GM12891 (cell line): Measurements from ENCODE around the gene ABCC1.
"Not testable (repeated sequence)": the region's sequence is repeated elsewhere in the genome, so short reads cannot be mapped to it uniquely, and the experiment has no call there.

Experiments
- DNase-seq: peaks from one replicate; pipeline ENCODE4 v3.0.0; 2011; ENCODE audit warnings: low spot score; ENCODE audit not compliant: insufficient read length
- FAIRE-seq: peaks from 2 replicates; lab custom pipeline; 2011; peaks lifted over from hg19 to GRCh38; lab: Jason Lieb, UNC
- PAX5 ChIP-seq: IDR thresholded peaks from 2 replicates; pipeline ENCODE4 v1.6.1; 2011; ENCODE audit warnings: low read length, moderate library complexity, mild to moderate bottlenecking; ENCODE audit not compliant: insufficient read depth, severe bottlenecking
- POLR2A ChIP-seq: IDR thresholded peaks from 2 replicates; pipeline ENCODE4 v1.6.1; 2011; ENCODE audit warnings: low read depth, low read length, control low read depth
- POLR2AphosphoS5 ChIP-seq: IDR thresholded peaks from 2 replicates; pipeline ENCODE4 v1.6.1; 2011; ENCODE audit warnings: low read depth, low read length, control low read depth
- POU2F2 ChIP-seq: IDR thresholded peaks from 2 replicates; pipeline ENCODE4 v1.6.1; 2011; ENCODE audit warnings: low read depth, mild to moderate bottlenecking, control low read depth, low read length, moderate library complexity
- SPI1 ChIP-seq: IDR thresholded peaks from 2 replicates; pipeline ENCODE4 v1.6.1; 2011; ENCODE audit warnings: low read depth, low read length, control low read depth
- TAF1 ChIP-seq: IDR thresholded peaks from 2 replicates; pipeline ENCODE4 v1.6.1; 2011; ENCODE audit warnings: low read depth, low read length, control low read depth

Gene ABCC1

DNA sequence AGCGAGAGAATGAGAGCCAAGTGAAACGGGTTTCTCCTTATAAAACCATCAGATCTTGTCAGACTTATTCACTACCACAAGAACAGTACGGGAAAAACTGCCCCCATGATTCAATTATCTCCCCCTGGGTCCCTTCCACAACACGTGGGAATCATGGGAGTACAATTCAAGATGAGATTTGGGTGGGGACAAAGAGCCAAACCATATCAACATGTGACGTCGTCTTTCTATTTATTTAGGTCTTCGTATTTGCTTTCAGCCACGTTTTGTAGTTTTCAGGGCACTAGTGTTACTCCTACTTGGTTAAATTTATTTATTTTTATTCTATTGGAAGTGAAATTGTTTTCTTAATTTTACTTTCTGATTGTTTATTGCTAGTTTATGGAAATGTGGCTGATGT, 33.1 kb upstream of the ABCC1 start:
- no peak for FAIRE-seq

DNA sequence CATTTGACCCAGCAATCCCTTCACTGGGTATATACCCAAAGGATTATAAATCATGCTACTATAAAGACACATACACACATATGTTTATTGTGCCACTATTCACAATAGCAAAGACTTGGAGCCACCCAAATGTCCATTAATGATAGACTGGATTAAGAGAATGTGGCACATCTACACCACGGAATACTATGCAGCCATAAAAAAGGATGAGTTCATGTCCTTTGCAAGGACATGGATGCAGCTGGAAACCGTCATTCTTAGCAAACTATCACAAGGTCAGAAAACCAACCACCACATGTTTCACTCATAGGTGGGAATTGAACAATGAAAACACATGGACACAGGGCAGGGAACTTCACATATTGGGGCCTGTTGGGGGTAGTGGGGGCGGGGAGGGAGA, 31.1 kb upstream of the ABCC1 start:
- DNase-seq, FAIRE-seq: not testable (repeated sequence)

More for the DNA sequence above, 33.1 kb upstream of the ABCC1 start:
- TF ChIP-seq PAX5 (no peak), POLR2AphosphoS5 (no peak), SPI1 (no peak)
- no peak for DNase-seq

DNA sequence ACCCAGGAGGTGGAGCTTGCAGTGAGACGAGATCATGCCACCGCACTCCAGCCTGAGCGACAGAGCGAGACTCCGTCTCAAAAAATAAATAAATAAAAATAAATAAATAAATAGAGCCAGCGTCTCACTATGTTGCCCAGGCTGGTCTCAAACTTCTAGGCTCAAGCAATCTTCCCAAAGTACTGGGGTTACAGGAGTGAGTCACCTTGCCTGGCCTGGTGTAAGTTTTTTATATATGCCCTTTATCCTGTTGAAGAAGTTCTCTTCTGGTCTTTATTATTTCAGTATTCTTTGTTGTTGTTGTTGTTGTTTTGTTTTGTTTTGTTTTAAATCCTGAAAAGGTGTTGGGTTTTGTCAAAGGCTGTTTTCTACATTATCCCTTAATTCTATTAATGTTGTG, 30.1 kb upstream of the ABCC1 start:
- FAIRE-seq = no peak
- TF ChIP-seq POLR2AphosphoS5 (no peak), SPI1 (no peak), TAF1 (no peak), POLR2A (no peak), PAX5 (no peak), POU2F2 (no peak)
- DNase-seq = no peak

- TF ChIP-seq SPI1 = no peak
- no peak for TF ChIP-seq POU2F2
- no peak for TF ChIP-seq POLR2A
- no peak for TF ChIP-seq PAX5
- no peak for TF ChIP-seq TAF1
- TF ChIP-seq POLR2AphosphoS5 = no peak
- DNase-seq (no peak), FAIRE-seq (no peak)
Measured at GRCh38 chr16:15924996-15925395, 24.4 kb upstream of the ABCC1 start.

GRCh38 chr16:15925631-15926030, 23.8 kb upstream of the ABCC1 start:
- TF ChIP-seq PAX5 (no peak), TAF1 (no peak), POU2F2 (no peak), SPI1 (no peak), POLR2A (no peak), POLR2AphosphoS5 (no peak)
- DNase-seq = no peak

DNA sequence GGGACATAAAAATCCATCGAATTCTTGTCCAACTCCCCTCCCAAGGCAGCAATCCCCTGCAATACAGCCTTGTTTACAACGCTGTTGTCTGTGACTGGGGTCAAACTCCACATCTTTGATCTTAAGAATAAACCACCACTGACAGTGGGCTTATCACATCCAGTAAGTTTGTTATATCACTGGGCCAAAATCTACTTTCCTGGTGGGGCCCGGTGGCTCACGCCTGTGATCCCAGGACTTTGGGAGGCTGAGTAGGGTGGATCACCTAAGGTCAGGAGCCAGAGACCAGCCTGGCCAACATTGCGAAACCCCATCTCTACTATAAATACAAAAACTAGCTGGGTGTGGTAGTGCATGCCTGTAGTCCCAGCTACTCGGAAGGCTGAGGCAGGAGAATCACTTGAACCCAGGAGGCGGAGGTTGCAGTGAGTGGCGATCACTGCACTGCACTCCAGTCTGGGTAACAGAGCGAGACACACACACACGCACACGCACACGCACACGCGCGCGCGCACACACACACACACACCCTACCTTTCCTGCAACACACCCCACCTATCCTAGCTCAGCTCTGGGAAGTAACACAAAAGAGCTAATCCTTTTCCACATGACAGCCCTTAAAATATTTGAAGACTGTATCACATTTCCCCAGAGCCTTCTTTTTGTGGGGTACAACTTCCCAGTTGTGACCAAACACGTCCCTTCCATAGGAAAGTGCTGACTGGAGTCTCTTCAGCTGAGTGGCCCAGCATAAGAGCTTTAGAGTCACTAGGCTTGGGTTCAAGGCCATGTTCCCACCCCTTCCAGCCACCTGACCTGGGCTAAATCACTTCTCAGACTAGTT, 20.9 kb upstream of the ABCC1 start:
- DNase-seq (no peak), FAIRE-seq (no peak)
- TF ChIP-seq POLR2AphosphoS5 (no peak), SPI1 (no peak), POU2F2 (no peak), PAX5 (no peak), POLR2A (no peak), TAF1 (no peak)

More at GRCh38 chr16:15925631-15926030, 23.8 kb upstream of the ABCC1 start:
- no peak for FAIRE-seq

DNA sequence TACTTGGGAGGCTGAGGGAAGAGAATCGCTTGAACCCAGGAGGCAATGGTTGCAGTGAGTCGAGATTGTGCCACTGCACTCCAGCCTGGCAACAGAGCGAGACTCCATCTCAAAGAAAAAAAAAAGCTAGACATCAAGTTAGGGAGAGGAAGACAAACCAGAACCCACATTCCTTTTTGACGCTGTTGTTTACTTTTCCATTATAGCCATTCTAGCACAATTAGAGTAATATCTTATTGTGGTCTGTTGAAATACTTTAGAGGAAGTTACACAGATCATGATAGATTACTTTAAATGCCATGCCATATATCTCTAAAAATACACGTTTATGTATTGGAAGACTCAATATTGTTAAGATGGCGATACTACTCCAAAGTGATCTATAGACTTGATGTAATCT, 16.5 kb upstream of the ABCC1 start:
- DNase-seq (no peak), FAIRE-seq (no peak)

GRCh38 chr16:15933781-15934180, 15.6 kb upstream of the ABCC1 start:
- no peak for FAIRE-seq

More for the DNA sequence above, 16.5 kb upstream of the ABCC1 start:
- TF ChIP-seq POU2F2 (no peak), TAF1 (no peak), POLR2A (no peak), POLR2AphosphoS5 (no peak), SPI1 (no peak), PAX5 (no peak)

DNA sequence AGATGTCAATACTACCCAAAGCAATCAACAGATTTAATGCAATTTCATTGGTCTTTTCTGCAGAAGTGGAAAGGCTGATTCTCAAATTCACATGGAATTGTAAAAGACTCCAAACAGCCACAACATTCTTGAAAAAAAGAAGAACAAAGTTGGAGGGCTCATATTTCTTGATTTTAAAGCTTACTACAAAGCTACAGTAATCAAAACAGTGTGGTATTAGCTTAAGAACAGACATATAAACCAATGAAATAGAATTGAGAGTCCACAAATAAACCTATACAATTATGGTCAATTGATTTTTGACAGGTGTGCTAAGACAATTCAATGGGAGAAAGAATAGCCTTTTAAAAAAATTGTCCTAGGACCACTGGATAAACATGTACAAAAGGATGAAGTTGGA, 14.4 kb upstream of the ABCC1 start:
- FAIRE-seq = no peak
- no peak for DNase-seq
- TF ChIP-seq POU2F2 (no peak), POLR2A (no peak), PAX5 (no peak), TAF1 (no peak), POLR2AphosphoS5 (no peak), SPI1 (no peak)

More at GRCh38 chr16:15933781-15934180, 15.6 kb upstream of the ABCC1 start:
- no peak for DNase-seq
- TF ChIP-seq POU2F2 = no peak
- TF ChIP-seq POLR2AphosphoS5 = no peak
- no peak for TF ChIP-seq POLR2A
- no peak for TF ChIP-seq PAX5
- TF ChIP-seq TAF1 = no peak
- no peak for TF ChIP-seq SPI1

DNA sequence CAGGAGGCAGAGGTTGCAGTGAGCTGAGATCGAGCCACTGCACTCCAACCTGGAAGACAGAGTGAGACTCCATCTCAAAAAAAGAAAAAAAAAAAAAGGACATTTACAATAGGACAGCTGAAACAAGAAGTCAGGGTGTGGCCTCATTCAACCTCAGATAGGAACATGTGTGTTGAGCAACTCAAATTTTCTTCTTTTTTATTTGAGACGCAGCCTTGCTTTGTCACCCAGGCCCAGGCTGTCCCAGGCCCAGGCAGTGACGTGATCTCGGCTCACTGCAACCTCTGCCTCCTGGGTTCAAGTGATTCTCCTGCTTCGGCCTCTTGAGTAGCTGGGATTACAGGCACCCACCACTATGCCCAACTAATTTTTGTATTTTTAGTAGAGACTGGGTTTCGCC, 12.6 kb upstream of the ABCC1 start:
- FAIRE-seq, DNase-seq: not testable (repeated sequence)

DNA sequence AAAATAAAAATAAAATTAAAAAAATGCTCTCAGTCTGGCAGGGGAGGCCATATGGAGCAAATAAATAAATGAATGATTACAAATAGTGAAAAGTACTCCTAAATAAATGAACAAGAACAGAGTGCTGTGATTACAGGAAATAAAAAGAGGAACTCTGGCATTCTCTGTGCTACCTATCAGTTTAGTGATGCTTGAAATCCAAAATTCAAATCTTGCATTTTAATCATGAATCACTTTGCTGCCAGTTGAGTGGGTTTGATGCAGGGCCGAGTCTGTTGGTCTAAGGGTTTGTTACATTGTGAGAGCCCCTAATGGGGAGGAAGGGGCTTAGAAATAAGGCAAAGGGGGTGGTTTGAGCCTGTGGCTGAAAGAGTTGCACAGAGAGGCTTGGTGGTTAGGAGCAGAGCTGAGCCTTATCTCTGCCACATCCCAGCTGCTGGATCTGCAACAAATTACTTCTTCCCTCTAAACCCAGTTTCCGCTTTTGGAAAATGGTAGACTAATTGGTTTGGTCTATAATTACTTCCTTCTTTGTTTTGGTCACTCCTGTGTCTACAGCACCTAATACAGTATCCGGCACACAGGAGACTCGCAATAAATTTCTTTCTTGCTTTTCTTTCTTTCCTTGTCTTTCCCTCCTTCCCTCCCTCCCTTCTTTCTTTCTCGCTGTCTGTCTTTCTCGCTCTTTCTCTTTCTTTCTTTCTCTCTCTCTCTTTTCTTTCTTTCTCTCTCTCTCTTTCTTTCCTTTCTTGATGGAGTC, 6.3 kb upstream of the ABCC1 start:
- DNase-seq = no peak
- no peak for FAIRE-seq
- peak; percentile 79 for TF ChIP-seq SPI1
- TF ChIP-seq POU2F2 = no peak
- no peak for TF ChIP-seq POLR2A
- no peak for TF ChIP-seq TAF1
- TF ChIP-seq POLR2AphosphoS5 = no peak
